HG03460 (cell line): ENCODE data around the gene ATXN1.

Experiments
- ATAC-seq: cut with Tn5 transposase; IDR thresholded peaks from one replicate; pipeline ENCODE4 v1.9.1; 2021; ENCODE audit not compliant: unreplicated experiment

The ATXN1 gene

GRCh38 chr6:16301511-16301910 is 459.7 kb downstream of the ATXN1 start:
- ATAC-seq: peak; percentile 32

- no peak for ATAC-seq
Observed at GRCh38 chr6:16299861-16300260, 461.4 kb downstream of the ATXN1 start.

GRCh38 chr6:16296061-16296670 is 465.1 kb downstream of the ATXN1 start:
- no peak for ATAC-seq

- ATAC-seq: no peak
Observed at GRCh38 chr6:16295471-16295870, 465.8 kb downstream of the ATXN1 start.

- ATAC-seq: no peak
Observed at GRCh38 chr6:16295060-16295459, 466.2 kb downstream of the ATXN1 start.

- ATAC-seq: no peak
Observed at GRCh38 chr6:16294371-16294770, 466.9 kb downstream of the ATXN1 start.

- ATAC-seq: no peak
Observed at GRCh38 chr6:16292942-16293341, 468.3 kb downstream of the ATXN1 start.

- ATAC-seq: no peak
Observed at GRCh38 chr6:16292432-16292831, 468.8 kb downstream of the ATXN1 start.

GRCh38 chr6:16291739-16292138 is 469.5 kb downstream of the ATXN1 start:
- no peak for ATAC-seq

GRCh38 chr6:16288163-16288562 is 473.1 kb downstream of the ATXN1 start:
- ATAC-seq: no peak

GRCh38 chr6:16286151-16286522 is 475.1 kb downstream of the ATXN1 start:
- no peak for ATAC-seq

GRCh38 chr6:16285467-16286150 is 475.7 kb downstream of the ATXN1 start:
- no peak for ATAC-seq

- no peak for ATAC-seq
Observed at GRCh38 chr6:16284472-16284871, 476.8 kb downstream of the ATXN1 start.

- ATAC-seq: no peak
Observed at GRCh38 chr6:16282370-16282769, 478.9 kb downstream of the ATXN1 start.

- no peak for ATAC-seq
Observed at GRCh38 chr6:16279243-16279642, 482.0 kb downstream of the ATXN1 start.

- ATAC-seq: no peak
Observed at GRCh38 chr6:16278750-16279149, 482.5 kb downstream of the ATXN1 start.

- no peak for ATAC-seq
Observed at GRCh38 chr6:16278048-16278724, 483.1 kb downstream of the ATXN1 start.

GRCh38 chr6:16277101-16277981 is 483.9 kb downstream of the ATXN1 start:
- ATAC-seq: peak; percentile 64

GRCh38 chr6:16274885-16275589 is 486.2 kb downstream of the ATXN1 start:
- ATAC-seq: no peak

GRCh38 chr6:16274483-16274882 is 486.8 kb downstream of the ATXN1 start:
- no peak for ATAC-seq

- no peak for ATAC-seq
Observed at GRCh38 chr6:16273256-16273655, 488.0 kb downstream of the ATXN1 start.
